ENCODE data around the gene TBC1D14.
A peak's percentile ranks its signal among the peaks of the same experiment; 100 is the strongest.

TBC1D14 gene

GRCh38 chr4:6932475-6932874 lies 22.8 kb downstream of the TBC1D14 start:
- no peak for DNase-seq

GRCh38 chr4:6932918-6933317 lies 23.3 kb downstream of the TBC1D14 start:
- no peak for DNase-seq

- no peak for DNase-seq
Measured at GRCh38 chr4:6933691-6934430, 24.2 kb downstream of the TBC1D14 start.

GRCh38 chr4:6935965-6936364 lies 26.3 kb downstream of the TBC1D14 start:
- no peak for DNase-seq

- no peak for DNase-seq
Measured at GRCh38 chr4:6937201-6937600, 27.6 kb downstream of the TBC1D14 start.

GRCh38 chr4:6937754-6938153 lies 28.1 kb downstream of the TBC1D14 start:
- no peak for DNase-seq

DNA sequence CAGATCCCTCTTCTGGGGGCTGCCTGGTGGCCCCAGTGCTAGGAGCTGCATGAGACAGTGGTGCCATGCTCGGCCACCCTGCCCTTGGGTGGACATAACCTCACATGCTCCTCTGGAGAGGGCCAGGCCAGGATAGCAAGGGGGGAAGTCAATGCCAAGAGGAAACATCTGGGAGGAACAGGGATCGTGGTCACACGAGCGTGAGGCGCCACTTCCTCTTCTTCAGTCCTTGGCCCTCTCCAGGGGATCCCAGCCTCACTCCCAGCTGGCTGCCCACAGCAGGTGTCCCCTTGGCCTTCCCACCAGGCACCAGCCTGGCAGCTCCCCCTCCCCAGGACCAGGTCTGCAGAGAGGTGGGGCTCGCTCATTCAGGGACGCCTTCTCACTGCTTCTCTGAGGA lies 28.6 kb downstream of the TBC1D14 start:
- DNase-seq, result peak; percentile 13

DNA sequence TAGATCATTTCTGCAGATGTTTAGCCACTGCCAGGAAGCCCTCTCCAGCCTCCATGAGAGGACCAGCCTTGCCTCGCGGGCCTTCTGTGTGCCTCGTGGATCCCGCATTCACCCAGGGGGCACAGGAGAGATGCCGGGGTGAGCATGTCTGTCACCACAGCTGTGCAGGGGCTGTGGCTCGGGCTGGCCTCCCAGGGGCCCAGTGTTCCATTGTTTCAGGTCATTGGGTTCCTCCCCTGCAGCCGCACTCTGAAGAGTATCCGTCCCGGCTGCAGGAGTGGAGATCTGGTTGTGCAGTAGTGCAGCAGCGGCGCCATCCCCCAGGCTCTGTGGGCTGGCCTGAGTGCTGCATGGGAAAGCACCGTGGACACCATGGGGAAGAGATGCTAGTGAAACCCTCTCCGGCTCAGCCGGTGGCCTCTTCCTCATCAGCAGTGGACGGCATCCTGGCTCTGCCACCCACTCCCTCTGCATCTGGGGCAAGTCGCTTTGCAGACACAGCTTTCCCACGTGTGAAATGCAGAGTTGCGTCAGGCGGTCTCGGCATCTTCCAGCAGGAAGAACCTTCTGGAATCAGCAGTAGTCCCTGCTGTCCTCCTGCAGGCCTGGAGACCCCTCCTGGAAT lies 29.1 kb downstream of the TBC1D14 start:
- no peak for DNase-seq

GRCh38 chr4:6939761-6940743 lies 30.4 kb downstream of the TBC1D14 start:
- no peak for DNase-seq

DNA sequence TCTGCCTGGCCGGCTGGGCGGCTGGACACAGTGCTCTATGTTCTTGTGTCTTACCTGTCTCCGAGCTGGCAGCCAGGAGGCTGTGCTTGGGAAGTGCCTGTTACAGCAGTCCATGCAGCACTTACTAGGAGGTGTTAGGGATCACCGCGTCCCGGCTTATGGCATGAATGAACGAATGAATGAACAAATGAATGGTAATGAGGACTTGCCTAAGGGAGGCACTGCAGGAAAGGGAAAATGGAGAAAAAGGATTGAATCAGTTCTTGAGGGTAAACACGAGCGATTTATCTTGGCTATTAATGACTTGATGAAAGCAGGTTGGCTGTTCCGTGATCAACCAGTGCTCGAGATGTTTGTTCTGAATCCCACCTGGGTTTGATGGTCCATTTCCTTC lies 31.1 kb downstream of the TBC1D14 start:
- no peak for DNase-seq

DNA sequence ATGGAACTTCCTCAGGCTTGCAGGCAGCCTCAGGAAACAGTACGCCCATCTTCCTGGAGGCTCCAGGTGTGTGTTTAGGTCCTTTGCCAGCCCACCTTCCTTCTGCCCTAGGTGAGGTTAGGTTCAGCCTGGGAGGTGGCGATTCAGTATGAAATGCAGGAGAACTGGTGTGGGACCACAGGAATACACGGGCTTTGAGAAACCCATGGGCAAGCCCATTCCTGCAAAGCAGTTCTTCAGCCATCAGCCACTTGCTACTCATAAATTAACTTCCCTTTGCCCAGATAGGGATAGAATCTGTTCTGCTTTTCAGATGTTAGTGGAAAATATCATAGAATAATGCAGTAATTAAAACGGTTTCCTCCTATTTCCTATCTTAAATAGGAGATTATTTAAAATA lies 32.2 kb downstream of the TBC1D14 start:
- DNase-seq, result no peak

DNA sequence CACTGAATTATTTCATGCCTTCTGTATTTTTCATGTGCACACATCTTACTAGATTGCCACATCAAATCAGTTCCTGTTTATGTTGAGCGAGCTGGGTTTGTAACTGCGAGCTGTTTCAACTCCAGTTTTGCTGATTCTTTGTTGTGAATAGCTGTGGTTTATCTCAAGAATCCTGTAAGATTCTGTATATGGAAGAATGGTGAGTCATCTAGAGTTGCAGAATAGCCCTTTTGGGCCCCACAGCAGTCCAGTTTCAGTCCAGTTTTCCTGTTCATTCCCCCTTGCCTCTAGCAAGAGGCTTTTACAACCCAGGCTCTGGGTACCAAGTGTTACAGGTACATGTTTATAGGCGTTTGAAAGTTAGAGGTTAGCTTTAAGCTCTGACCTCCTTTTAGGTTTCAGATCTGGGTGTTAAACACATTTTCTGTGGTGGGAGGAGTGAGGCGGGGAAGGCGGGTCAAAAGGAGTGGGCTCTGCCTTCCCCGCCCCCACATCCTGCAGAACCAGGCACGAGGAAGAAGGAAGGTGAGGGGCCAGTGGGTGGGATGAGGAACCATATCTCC lies 32.7 kb downstream of the TBC1D14 start:
- peak; percentile 91 for DNase-seq

DNA sequence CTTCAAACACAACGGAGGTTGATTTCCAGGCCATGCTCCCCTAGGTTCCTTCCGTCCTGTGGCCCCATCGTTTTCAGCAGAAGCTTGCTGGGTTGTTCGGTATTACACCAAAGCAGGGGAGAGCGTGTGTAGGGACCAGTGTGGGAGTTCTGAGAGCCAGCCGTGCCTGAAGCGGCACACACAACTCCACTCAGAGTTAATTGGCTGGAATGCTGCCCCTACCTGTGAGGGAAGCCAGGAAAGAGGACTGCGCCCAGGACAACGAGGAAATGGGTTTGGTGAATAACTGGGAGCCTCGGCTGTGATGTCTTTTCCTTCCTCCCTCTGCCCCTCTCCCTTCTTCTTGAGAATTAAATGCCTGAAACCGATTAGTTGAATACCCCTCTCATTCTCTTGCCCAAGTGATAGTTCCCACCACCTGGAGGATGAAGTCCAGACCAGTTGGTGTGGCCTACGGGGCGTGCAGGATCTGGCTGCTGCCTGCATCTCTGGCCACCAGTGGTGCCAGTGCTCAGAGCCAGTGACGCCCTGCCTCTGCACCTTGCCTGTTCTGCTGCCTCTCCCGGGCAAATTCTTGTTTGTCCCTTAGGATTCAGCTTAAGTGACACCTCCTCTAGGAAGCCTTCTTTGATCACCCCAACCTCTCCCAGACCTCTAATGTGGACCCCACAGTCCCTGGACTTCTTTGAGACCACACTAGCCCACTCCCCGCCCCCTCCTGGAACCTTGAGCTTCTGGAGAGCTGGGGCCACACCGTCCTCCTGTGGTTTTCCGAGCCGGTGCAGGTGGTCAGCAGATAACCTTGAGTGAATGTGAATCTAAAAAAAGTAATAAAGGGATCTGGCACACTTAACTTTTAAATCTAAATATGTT lies 33.6 kb downstream of the TBC1D14 start:
- DNase-seq, result no peak

GRCh38 chr4:6943885-6944225 lies 34.2 kb downstream of the TBC1D14 start:
- DNase-seq, result no peak

DNA sequence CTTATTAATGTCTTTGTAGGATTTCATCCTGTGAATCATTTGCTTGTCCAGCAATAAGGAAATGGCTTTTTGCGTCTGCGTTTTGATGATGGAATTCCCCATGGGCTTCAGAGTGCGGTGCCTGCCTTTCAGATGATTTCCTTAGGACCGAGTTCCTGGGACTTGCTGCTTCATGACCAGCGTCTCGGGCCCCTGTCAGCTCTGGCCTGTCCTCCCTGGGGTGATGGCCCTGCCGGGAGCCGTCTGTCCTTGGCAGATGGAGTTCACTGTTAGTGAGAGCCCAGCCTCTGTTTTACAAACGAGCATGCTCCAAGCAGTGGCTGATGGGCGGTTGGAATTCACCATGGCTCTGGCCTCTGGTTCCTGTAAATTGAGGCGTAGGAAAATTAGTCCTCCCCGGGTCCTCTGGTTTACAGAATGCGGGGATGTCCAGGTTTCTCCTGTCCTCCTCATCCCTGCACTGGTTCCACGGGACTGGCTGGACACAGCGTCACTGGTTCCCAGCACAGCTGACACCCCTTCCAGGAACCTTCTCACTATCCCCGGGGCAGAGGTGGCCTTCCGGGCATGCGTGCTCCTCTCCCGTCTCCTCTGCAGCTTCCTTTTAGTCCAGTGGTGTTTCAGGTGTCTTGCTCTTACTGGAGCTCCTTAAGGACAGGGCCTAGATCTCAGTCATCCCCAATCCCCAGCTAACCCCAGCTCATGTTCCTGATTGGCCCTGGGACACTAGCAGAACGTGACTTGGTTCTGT lies 34.9 kb downstream of the TBC1D14 start:
- DNase-seq, result no peak

GRCh38 chr4:6945052-6945409 lies 35.4 kb downstream of the TBC1D14 start:
- DNase-seq, result no peak

- no peak for DNase-seq
Measured at GRCh38 chr4:6946497-6946896, 36.9 kb downstream of the TBC1D14 start.

- DNase-seq, result no peak
Measured at GRCh38 chr4:6948134-6948460, 38.5 kb downstream of the TBC1D14 start.

DNA sequence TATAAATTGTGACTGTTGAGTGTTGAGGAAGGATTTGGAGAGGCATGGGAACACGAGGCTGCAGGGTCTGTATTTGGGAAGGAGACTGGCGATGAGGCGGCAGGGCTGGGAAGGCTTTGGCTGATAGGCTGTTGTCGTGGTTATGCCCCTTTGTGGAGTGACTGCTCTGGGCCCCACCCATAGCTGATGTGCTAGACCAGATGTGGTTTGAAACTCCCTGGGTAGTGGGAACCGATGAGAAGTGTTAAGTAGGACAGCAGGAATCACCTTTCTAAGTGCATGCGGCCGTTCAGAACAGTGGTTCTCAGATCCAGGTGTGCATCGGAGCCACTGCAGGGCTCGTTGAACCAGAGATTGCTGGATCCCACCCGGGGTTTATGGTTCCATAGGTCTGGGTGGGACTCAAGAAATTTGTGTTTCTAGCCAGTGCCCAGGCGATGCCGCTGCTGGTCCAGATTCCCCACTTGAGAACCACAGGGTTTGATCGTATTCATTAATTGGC lies 42.3 kb downstream of the TBC1D14 start:
- DNase-seq, result no peak

GRCh38 chr4:6953751-6954380 lies 44.2 kb downstream of the TBC1D14 start:
- DNase-seq, result peak; percentile 6

DNA sequence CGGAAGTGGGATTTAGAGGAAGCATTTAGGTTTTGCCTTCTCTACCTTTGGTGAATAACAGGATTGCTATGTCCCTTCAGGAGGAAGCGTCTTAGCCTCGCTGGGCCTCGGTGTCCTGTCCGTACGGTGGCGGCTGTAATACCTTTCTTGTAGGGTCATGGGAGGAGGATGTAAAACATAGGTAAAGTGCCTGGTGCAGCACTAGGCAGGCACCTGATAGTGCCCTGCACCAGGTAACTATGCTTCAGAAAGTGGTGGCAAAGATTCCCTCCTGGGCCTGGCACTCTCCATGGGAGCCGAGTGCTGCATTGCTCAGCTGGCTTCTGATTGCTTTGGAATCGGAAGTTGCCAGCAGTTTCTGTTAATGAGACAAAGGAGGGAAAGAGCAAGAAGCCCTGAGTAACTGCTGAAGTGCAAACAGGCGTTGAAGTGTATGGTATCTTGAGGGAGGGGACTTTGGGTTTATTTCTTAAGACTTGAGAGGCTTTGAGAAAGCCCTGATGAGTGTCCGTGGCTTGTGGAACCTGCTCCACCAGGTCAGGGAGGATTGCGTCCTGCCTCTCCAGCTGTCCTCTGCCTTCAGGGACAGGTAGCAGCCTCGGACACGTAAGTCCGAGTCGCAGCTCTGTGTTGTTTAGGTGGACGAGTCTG lies 45.8 kb downstream of the TBC1D14 start:
- no peak for DNase-seq
